Lower leg skin (tissue), 4 donors: ENCODE measurements around the gene AJAP1. TPM values are rescaled to one million over a fixed set of nuclear protein-coding genes. Genes with fewer than 3 reads are reported as not detected.

Source experiments
- DNase-seq, 2 donors: peaks; one replicate each; pipeline ENCODE4 v3.0.0-alpha.2; 2019; ENCODE audit warnings: low spot score in 2 of 2
- H3K4me3 ChIP-seq: fragments of 200-600 bp; sonication (generic); 2 replicates; pipeline ENCODE4 v1.5.1; 2017; ENCODE audit warnings: mild to moderate bottlenecking, low read depth; ENCODE audit not compliant: poor library complexity, severe bottlenecking
- POLR2A ChIP-seq, 2 donors: fragments of 450-650 bp; IDR thresholded peaks; one replicate each; pipeline ENCODE4 v1.6.1; 2016 to 2017; ENCODE audit warnings: antibody characterized with exemption in 2 of 2, mild to moderate bottlenecking in 1 of 2, moderate library complexity in 1 of 2
- WGBS, 2 donors: methylation state at CpG; one replicate each; pipeline ENCODE4 v1.1.5; 2018; 5-methylcytosine and 5-hydroxymethylcytosine counted together
- intact Hi-C: fragments of 100-400 bp; cut with DNase I; formaldehyde crosslinking; loops from one replicate; pipeline ENCODE4 v1.15.0; 2023; ENCODE audit warnings: low total_unique reads
- total RNA-seq, 4 donors: library from RNA; depleted of rRNA; stranded (reverse); fragments of >200 nt; gene quantifications; one replicate each; pipeline ENCODE4 v1.1.0, GENCODE V29; 2016
- TF ChIP-seq, protein P1 (sequence below), 3 donors: fragments of 450-650 bp; IDR thresholded peaks; one replicate each; pipeline ENCODE4 v1.5.1; 2016; ENCODE audit warnings: antibody characterized with exemption in 3 of 3, mild to moderate bottlenecking in 3 of 3, moderate library complexity in 2 of 3

Gene AJAP1
- total RNA-seq, 4 donors from 2014 or later: 0.69 to 1.7 (median 1.3) TPM

DNA sequence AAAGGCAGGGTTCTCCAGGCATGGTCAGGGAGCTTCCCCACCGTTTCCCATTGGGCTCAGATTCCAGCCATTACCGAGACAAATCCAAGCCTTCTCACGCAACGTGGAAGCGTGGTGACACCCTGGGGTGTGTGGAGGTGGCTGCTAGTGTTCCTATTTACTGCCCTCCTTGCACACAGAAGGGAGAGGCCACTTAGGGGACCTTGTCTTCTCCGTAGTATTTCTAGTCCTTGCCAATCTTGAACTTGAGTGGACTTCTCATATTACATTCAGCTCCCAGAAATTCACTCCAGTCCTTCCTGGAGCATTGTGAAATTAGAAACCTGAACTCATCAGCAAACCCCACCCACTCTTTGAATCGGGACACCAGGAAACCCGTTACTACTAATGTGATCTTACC, 131.6 kb downstream of the AJAP1 start:
- intact Hi-C loops: no loop called here
- DNase-seq: peak in 1 of 2 donors; percentile 59
- WGBS, 2 donors: 82 to 84% methylated on average over 8 of the region's 8 CpGs

DNA sequence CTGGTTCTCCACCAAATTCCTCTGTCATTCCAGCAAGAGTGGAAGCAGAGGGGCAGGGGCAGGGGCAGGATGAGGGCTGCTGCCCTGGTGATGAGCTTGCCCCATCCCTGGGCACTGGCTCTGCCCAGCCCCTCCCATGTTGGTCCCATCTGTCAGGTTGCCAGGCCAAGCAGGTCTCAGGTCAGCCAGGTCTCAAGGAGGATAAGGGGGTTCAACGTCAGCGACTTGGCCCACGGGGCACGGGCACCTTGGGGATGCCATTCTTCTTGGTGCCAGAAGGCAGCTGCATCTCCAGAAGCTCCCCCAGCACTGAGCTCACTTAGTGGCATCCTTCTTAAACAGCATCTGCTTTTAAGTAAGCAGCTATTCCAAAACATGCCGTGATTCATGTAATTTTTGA, 133.1 kb downstream of the AJAP1 start:
- intact Hi-C loops: no loop called here
- TF ChIP-seq, protein P1, sequence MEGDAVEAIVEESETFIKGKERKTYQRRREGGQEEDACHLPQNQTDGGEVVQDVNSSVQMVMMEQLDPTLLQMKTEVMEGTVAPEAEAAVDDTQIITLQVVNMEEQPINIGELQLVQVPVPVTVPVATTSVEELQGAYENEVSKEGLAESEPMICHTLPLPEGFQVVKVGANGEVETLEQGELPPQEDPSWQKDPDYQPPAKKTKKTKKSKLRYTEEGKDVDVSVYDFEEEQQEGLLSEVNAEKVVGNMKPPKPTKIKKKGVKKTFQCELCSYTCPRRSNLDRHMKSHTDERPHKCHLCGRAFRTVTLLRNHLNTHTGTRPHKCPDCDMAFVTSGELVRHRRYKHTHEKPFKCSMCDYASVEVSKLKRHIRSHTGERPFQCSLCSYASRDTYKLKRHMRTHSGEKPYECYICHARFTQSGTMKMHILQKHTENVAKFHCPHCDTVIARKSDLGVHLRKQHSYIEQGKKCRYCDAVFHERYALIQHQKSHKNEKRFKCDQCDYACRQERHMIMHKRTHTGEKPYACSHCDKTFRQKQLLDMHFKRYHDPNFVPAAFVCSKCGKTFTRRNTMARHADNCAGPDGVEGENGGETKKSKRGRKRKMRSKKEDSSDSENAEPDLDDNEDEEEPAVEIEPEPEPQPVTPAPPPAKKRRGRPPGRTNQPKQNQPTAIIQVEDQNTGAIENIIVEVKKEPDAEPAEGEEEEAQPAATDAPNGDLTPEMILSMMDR (IDR thresholded peaks at IDR 0.05): no peak
- no peak for TF ChIP-seq POLR2A (IDR thresholded peaks at IDR 0.05)
- DNase-seq: peak in 1 of 2 donors; percentile 75
- WGBS, 2 donors: 75 to 88% methylated on average over 5 of the region's 5 CpGs
- no peak overlapping the region for H3K4me3 ChIP-seq

More for the DNA sequence above, 131.6 kb downstream of the AJAP1 start:
- H3K4me3 ChIP-seq: no peak overlapping the region
- no peak for TF ChIP-seq POLR2A (IDR thresholded peaks at IDR 0.05)
- TF ChIP-seq, protein P1 (IDR thresholded peaks at IDR 0.05): no peak

DNA sequence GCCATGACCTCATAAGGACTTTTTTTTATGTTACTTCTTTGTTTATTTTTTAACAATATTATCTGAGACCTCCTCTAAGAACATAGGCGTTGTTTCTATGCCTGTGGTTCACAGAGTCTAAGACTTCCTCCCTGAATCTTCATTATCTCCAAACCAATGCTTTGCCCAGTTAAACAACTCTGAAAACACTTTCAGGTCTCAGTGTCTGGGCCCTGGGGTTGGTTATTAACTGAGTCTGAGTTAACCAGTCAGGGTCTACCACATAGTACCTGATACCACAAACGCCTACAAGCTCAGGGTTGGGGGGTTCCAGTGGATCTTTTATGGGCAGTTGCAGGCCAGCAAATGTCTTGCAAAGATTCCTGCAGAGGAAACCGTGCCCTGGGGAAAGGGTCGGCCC, 138.2 kb downstream of the AJAP1 start:
- DNase-seq: peak in 1 of 2 donors; percentile 42
- H3K4me3 ChIP-seq: no peak overlapping the region
- intact Hi-C loops: no loop called here
- 61 to 68% methylated on average over 4 of the region's 4 CpGs for WGBS, 2 donors
- TF ChIP-seq, protein P1 (IDR thresholded peaks at IDR 0.05): no peak
- no peak for TF ChIP-seq POLR2A (IDR thresholded peaks at IDR 0.05)

DNA sequence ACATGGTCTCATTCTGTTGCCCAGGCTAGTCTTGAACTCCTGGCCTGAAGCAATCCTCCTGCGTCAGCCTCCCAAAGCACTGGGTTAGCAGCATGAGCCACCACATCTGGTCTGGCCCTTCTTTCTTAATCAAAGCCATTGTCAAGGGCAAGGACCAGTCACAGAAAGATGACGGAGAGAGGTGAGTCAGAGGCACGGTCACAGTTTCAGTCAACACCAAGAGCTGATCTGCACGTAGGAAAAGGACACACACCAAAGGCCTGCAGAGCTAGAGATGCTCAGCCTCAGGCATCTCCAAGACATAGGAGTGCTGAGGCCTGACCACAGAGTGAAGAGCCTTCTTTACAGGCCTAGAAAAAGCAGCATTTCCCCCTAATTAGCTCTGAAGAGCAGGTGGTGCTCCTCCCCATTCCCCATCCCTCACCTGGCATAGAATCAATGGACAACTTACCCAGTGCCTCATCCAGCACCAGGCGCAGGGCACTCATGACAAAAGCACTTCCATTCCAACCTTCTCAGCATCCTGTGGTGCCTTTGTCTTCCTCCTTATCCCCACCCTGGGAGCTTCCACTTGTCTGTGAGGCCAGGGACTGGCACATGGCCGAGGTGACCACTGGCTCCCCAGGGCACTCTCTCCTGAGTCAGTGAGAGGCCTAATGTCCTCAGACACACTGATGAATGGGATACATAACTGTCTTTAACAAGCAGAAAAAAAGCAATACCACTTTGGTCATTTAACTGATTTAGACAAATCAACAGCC, 139.8 kb downstream of the AJAP1 start:
- intact Hi-C loops: no loop called here
- DNase-seq: peak in 1 of 2 donors; percentile 62
- 81 to 86% methylated on average over 6 of the region's 6 CpGs for WGBS, 2 donors
- H3K4me3 ChIP-seq: no peak overlapping the region
- TF ChIP-seq POLR2A (IDR thresholded peaks at IDR 0.05): no peak
- TF ChIP-seq, protein P1 (IDR thresholded peaks at IDR 0.05): no peak

DNA sequence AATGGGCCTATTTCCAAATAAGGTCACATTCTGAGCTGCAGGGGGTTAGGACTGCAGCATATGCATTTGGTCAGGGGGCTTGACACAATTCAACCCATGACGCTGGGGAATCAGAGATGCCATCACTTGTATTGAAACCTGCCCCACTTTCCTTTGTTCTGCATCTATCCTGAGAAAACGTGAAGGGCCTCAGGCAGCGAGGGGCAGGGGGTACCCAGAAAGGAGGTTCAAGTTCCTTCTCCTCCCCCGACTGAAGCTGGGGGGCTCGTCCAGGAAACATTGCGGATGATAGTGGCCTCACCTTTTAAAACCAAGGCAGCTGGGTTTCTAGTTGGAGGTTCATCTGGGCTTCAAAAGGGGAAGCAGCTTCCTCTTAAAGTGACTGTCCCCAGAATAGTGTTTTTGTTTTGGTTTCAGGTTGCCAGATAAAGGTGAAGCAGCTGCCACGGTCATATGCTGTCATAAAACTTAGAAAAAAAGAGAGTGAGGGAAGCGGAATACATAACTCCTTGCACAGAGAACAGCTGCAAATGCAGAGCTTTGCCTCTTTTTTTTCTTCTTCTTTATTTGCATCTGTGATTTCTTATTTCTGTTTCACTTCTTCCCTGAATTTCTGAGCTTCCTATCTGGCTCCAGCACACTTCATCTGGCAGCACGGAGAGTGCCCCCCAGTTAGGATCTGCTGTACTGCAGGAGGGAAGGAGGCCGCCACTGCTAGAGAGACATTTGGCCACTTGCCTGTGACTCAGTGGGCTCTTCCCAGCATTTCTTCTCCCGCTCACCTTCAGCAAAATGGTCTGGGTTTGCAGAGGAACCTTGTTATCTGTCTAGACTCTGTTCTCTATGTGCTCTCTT, 142.0 kb downstream of the AJAP1 start:
- no peak overlapping the region for H3K4me3 ChIP-seq
- DNase-seq: no peak
- TF ChIP-seq, protein P1 (IDR thresholded peaks at IDR 0.05): no peak
- no peak for TF ChIP-seq POLR2A (IDR thresholded peaks at IDR 0.05)
- intact Hi-C loops: no loop called here
- 72 to 86% methylated on average over 11 of the region's 11 CpGs for WGBS, 2 donors
